OCI-LY7 (cell line): ENCODE results near the gene MTCL1. TPM values are rescaled to one million over a fixed set of nuclear protein-coding genes. Genes with fewer than 3 reads are reported as not detected.

ENCODE experiments used
- BruUV-seq: library from RNA; stranded (reverse); fragments of 400-500 nt; replicated peaks from 2 replicates; lab custom pipeline; 2021; lab: Mats Ljungman, UMichigan
- CTCF ChIA-PET: fragments of 300-600 bp; sonication (Branson Sonifier 250); formaldehyde crosslinking; loops from one replicate; lab custom pipeline; 2022; ENCODE audit warnings: antibody characterized with exemption; ENCODE audit not compliant: unreplicated experiment; lab: Charles Lee
- POLR2A ChIA-PET: fragments of 300-600 bp; sonication (Branson Sonifier 250); formaldehyde crosslinking; loops from one replicate; lab custom pipeline; 2022; ENCODE audit warnings: antibody characterized with exemption; lab: Charles Lee
- DNase-seq: peaks from one replicate; pipeline ENCODE4 v3.0.0-alpha.2; 2015; ENCODE audit warnings: low spot score
- H2AFZ ChIP-seq: fragments of 200-600 bp; sonication (generic), shearing (Covaris generic); 2 replicates; pipeline ENCODE4 v1.6.1; 2014; ENCODE audit warnings: mild to moderate bottlenecking, antibody characterized with exemption, low read length, moderate library complexity
- H3K27ac ChIP-seq: fragments of 200-600 bp; sonication (generic); 2 replicates; pipeline ENCODE4 v1.5.1; 2014; ENCODE audit warnings: mixed run types, low read depth, mild to moderate bottlenecking, moderate library complexity, low read length, inconsistent platforms; ENCODE audit not compliant: poor library complexity, severe bottlenecking
- H3K36me3 ChIP-seq: fragments of 200-600 bp; sonication (generic); 2 replicates; pipeline ENCODE4 v1.6.1; 2014; ENCODE audit warnings: mild to moderate bottlenecking, antibody characterized with exemption, low read length, moderate library complexity, mixed read lengths; ENCODE audit not compliant: insufficient read depth
- H3K4me1 ChIP-seq: fragments of 200-600 bp; sonication (generic); 2 replicates; pipeline ENCODE4 v1.5.1; 2014; ENCODE audit warnings: mild to moderate bottlenecking, low read length; ENCODE audit not compliant: insufficient read depth, poor library complexity, severe bottlenecking
- H3K4me2 ChIP-seq: fragments of 200-600 bp; sonication (generic); 2 replicates; pipeline ENCODE4 v1.6.1; 2014; ENCODE audit warnings: mild to moderate bottlenecking, low read length
- H3K4me3 ChIP-seq: fragments of 200-600 bp; sonication (generic); 2 replicates; pipeline ENCODE4 v1.5.1; 2014; ENCODE audit warnings: mild to moderate bottlenecking, low read depth, low read length; ENCODE audit not compliant: poor library complexity, severe bottlenecking
- H3K79me2 ChIP-seq: fragments of 200-600 bp; sonication (generic); 2 replicates; pipeline ENCODE4 v1.6.1; 2016; ENCODE audit warnings: low read depth, mild to moderate bottlenecking, low read length, moderate library complexity, mixed read lengths; ENCODE audit not compliant: insufficient read depth
- H3K9me2 ChIP-seq: fragments of 200-600 bp; sonication (generic); 2 replicates; pipeline ENCODE4 v1.6.1; 2016; ENCODE audit warnings: mild to moderate bottlenecking, low read length, mixed read lengths; ENCODE audit not compliant: insufficient read depth
- H3K9me3 ChIP-seq: fragments of 200-600 bp; sonication (generic); 2 replicates; pipeline ENCODE4 v1.6.1; 2014; ENCODE audit warnings: mild to moderate bottlenecking, mixed run types, low read length, mixed read lengths
- H4K20me1 ChIP-seq: fragments of 200-600 bp; sonication (generic); 2 replicates; pipeline ENCODE4 v1.6.1; 2014; ENCODE audit warnings: mild to moderate bottlenecking, antibody characterized with exemption, low read length, moderate library complexity, mixed read lengths; ENCODE audit not compliant: insufficient read depth
- EZH2phosphoT487 ChIP-seq: fragments of 200-600 bp; sonication (generic); IDR thresholded peaks from 2 replicates; pipeline ENCODE4 v1.6.1; 2018; ENCODE audit warnings: low read depth, borderline replicate concordance, mild to moderate bottlenecking, mixed run types, antibody characterized with exemption, low read length, moderate library complexity, mixed read lengths
- intact Hi-C: fragments of 100-400 bp; cut with micrococcal nuclease; formaldehyde crosslinking; loops from one replicate; pipeline ENCODE4 v1.10.0; 2022; ENCODE audit not compliant: unreplicated experiment
- total RNA-seq, 2 experiments: library from RNA; depleted of rRNA in 1 of 2; stranded (reverse); fragments of >200 nt in 1 of 2; shearing (Covaris generic) in 1 of 2; gene quantifications; 2 replicates each; pipeline ENCODE4 v1.2.3, GENCODE V29; 2014 to 2022
- TF ChIP-seq, protein P1 (sequence below): fragments of 200-600 bp; sonication (generic); conservative IDR thresholded peaks from 2 replicates; pipeline ENCODE4 v1.5.1; 2014; ENCODE audit warnings: mild to moderate bottlenecking, antibody characterized with exemption, low read length, moderate library complexity, mixed read lengths

MTCL1 gene
- total RNA-seq, 2 experiments from 2014 or later, result 96.8 to 159 TPM

DNA sequence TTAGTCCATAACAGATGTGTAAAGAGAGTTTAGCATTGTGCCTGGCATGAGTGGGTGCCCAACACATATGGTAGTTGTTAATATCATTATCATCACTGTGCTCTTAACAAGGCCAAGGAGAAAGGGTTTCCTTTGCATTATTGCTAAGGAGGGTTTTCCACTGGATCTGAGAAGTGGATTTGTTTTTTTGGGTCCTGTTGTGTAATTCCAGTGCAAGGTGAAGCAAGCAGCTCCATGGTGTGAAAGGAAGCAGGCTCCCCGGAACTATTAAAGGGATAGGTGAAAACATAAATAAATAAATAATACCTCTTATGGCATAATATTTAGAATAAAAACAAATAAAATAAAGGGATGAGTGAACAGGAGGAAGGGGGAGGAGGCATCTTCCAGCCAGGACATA lies 65.3 kb downstream of the MTCL1 start:
- no peak overlapping the region for H3K4me3 ChIP-seq
- no peak overlapping the region for H3K27ac ChIP-seq
- BruUV-seq, result no TSS peak
- CTCF ChIA-PET, result no interaction called here
- H3K36me3 ChIP-seq, result peaks cover 53% of the 10 kb centered on the region
- H2AFZ ChIP-seq, result no peak overlapping the region
- DNase-seq, result no peak
- TF ChIP-seq, protein P1, sequence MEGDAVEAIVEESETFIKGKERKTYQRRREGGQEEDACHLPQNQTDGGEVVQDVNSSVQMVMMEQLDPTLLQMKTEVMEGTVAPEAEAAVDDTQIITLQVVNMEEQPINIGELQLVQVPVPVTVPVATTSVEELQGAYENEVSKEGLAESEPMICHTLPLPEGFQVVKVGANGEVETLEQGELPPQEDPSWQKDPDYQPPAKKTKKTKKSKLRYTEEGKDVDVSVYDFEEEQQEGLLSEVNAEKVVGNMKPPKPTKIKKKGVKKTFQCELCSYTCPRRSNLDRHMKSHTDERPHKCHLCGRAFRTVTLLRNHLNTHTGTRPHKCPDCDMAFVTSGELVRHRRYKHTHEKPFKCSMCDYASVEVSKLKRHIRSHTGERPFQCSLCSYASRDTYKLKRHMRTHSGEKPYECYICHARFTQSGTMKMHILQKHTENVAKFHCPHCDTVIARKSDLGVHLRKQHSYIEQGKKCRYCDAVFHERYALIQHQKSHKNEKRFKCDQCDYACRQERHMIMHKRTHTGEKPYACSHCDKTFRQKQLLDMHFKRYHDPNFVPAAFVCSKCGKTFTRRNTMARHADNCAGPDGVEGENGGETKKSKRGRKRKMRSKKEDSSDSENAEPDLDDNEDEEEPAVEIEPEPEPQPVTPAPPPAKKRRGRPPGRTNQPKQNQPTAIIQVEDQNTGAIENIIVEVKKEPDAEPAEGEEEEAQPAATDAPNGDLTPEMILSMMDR, result no peak
- no peak for TF ChIP-seq EZH2phosphoT487
- H3K4me1 ChIP-seq, result no peaks in the 10 kb centered on the region
- no peaks in the 10 kb centered on the region for H3K79me2 ChIP-seq
- H4K20me1 ChIP-seq, result no peaks in the 10 kb centered on the region
- POLR2A ChIA-PET, result no interaction called here
- no peaks in the 10 kb centered on the region for H3K9me3 ChIP-seq
- H3K9me2 ChIP-seq, result no peaks in the 10 kb centered on the region
- intact Hi-C loops, result no loop called here
- no peak overlapping the region for H3K4me2 ChIP-seq

DNA sequence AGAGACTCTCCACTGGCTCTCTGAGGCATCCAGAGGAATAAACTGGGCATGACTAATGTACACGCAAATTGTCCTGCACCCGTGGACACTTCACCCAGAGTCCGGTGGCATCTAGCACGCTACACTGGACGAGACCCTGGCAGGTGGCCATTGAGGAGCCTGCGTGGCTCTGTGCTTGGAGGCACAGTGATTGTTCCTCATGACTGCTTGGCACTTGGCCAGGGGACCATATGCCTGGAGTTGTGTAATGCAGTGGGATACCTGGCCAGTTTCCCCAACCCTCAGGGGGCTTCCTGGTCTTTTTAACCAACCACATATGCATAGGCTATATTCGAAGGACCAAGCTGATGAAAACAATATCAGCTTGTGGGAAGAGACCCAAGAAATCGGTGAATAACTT lies 66.6 kb downstream of the MTCL1 start:
- Histone ChIP-seq H4K20me1 (no peaks in the 10 kb centered on the region), H3K4me3 (no peak overlapping the region), H3K79me2 (no peaks in the 10 kb centered on the region), H3K9me2 (no peaks in the 10 kb centered on the region), H3K36me3 (peaks cover 44% of the 10 kb centered on the region), H3K27ac (no peak overlapping the region), H3K4me2 (no peak overlapping the region), H2AFZ (no peak overlapping the region), H3K9me3 (no peaks in the 10 kb centered on the region), H3K4me1 (no peaks in the 10 kb centered on the region)
- intact Hi-C loops, result no loop called here
- DNase-seq, result no peak
- no TSS peak for BruUV-seq
- POLR2A ChIA-PET, result interaction anchor here (0.6 to 1.0 kb wide), 4 partner anchors 28 to 229 kb away, joined by 3 to 4 read pairs (median 4); no protein-coding TSS in a partner anchor
- CTCF ChIA-PET, result no interaction called here
- TF ChIP-seq EZH2phosphoT487, result no peak
- TF ChIP-seq, protein P1, result no peak

DNA sequence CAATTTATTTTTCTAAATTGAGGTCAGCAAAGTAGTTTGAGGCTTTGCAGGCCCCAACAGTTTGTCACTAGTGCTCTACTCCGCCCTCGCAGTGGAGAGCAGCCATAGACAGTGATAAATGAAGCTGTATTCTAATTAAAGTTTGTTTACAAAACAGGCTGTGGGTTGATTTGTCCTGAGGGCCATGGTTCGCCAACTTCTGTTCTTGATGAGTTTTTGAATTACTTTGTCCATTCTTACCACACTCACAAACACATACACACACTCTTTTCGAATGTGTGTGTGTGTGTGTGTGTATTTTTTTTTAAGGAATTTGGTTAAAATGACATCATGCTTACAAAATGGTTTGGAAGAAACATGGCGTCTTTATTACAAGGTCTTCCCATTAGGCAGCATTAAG lies 68.6 kb downstream of the MTCL1 start:
- peaks cover 48% of the 10 kb centered on the region for H3K36me3 ChIP-seq
- TF ChIP-seq EZH2phosphoT487, result no peak
- TF ChIP-seq, protein P1, result no peak
- ChIA-PET POLR2A (interaction anchor here (0.7 to 1.4 kb wide), 2 partner anchors 13 to 16 kb away, joined by 3 to 4 read pairs; no protein-coding TSS in a partner anchor), CTCF (no interaction called here)
- H3K4me3 ChIP-seq, result no peak overlapping the region
- no peak overlapping the region for H3K4me2 ChIP-seq
- no peaks in the 10 kb centered on the region for H3K9me3 ChIP-seq
- no peak overlapping the region for H2AFZ ChIP-seq
- H3K4me1 ChIP-seq, result no peaks in the 10 kb centered on the region
- no peaks in the 10 kb centered on the region for H3K79me2 ChIP-seq
- no peak for DNase-seq
- no peaks in the 10 kb centered on the region for H4K20me1 ChIP-seq
- no peak overlapping the region for H3K27ac ChIP-seq
- no TSS peak for BruUV-seq
- intact Hi-C loops, result no loop called here
- H3K9me2 ChIP-seq, result no peaks in the 10 kb centered on the region
